Muscle of back (tissue), 11 donors: ENCODE results near the gene CCDC9B. TPM values are rescaled to one million over a fixed set of nuclear protein-coding genes. Genes with fewer than 3 reads are reported as not detected.

ENCODE experiments used
- DNase-seq, 3 donors: peaks; one replicate each; pipeline versions ENCODE4 v3.0.0 to v3.0.0-alpha.2; 2013
- polyA plus RNA-seq, 10 donors: library from polyadenylated mRNA; unstranded; fragments of 120-200 nt; gene quantifications; one replicate each; pipeline ENCODE4 v1.2.1, GENCODE V29; 2013; ENCODE audit not compliant: insufficient read length in 10 of 10

The CCDC9B gene
- polyA plus RNA-seq, 10 donors = 6.2 to 18.6 (median 13.0) TPM

DNA sequence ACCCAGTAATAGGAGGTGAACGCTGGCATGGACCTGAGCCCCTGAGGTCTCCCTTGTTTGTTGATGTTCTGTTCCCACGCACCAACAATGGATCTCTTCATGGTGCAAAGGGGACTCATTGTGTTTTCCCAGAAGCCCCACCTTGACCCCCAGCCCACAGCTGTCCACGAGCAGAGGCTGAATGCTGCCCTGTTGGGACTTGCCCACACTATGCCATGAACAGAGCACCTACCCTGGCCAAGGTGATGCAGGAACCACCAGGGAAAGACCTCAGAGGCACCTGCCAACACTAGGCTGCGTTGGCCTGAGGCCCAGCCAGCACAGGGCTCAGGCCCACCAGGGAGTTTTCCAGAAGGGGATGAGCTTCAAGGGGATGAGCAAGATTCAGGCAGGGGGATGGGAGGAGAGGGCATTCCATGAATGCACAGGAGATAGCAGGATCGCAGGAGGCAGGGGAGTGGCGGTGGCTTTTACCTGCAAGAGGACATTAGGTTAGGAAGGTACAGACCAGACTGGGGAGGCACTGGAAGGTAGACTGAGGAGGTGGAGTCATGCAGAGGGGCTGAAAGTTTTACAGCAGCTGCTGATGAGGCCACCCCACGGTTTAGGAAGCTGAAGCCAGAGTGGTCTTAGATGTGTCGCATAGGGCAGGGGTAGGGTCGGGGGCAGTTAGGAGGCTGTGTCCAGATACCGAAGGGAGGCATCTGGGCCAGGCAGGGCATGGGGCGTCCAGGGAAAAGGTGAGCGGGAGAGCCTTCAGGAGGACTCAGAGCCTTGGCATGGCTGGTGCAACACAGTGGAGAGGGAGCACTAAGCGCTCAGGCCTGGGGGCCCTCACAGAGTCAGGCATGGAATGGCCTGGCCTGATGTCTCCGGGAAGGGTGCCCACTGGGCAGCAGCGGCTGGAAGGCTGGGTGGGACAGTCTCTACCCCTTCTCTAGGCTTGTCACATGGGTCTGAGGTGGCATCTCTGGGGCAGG is 6.1 kb upstream of the CCDC9B start:
- no peak for DNase-seq

- no peak for DNase-seq
These were observed 5.3 kb upstream of the CCDC9B start for GRCh38 chr15:40345867-40346578.

- DNase-seq = no peak
These were observed 4.6 kb upstream of the CCDC9B start for GRCh38 chr15:40345225-40345866.

DNA sequence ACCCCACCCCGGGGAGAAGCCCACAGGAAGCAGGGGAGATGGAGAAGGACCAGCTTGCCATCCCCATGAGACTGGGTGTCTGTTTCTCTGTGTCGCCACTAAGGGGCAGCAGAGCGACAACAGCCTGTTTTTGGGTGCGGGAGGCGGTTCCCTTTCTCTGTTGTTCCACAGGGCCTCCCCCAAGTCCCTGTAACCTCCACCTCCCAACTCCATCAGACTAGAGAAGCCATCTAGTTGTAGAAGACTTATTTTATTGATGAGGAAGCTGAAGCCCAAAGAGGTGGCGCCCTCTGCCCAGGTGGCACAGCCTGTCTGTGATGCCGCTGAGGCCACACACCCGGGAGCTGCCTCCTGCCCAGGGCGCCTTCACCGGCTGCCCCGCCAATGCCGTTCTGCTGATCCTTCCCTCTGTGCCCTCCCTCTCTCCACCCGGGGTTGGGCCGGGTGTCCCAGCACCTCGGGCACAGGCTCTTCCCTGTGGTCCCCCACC is 3.9 kb upstream of the CCDC9B start:
- peak in 1 of 3 donors; percentile 54 for DNase-seq

DNA sequence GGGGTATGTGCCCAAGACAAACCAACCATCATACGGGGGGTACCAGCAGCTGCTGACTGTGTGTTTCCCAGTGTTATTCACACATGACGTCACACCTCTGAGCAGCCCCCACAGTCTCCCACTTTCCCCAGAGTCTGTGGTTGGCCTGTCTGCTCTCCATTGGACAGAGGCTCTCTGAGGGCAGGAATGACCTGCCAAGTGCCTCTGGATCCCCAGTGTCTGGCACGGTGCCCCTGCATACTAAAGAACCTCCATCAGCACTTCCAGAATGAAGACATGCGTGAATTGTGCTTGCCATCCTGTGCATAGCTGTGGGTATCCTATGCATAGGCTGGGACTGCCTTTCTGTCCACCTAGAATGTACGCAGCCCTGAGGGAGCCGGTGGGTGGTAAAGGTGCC is 3.5 kb upstream of the CCDC9B start:
- DNase-seq = no peak

DNA sequence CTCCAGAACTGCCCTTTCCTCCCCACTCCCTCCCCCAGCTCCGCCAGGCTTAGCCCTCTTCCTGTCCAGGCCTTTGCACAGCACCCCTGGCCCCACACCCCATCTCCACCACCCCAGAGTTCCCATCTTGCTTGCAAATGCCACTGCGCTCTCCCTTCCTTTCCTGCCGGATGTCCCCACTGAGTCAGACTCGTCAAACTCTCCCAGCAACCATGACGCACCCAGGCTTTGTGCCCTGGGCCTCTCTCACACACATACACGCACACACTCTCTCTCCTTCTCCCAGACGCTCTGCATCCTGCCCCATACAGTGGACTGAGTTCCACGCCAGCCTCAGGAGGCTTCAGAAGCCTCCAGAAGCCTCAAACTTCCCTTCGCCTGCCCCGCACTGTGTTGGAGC is 2.8 kb upstream of the CCDC9B start:
- DNase-seq = peak in 1 of 3 donors; percentile 79

- DNase-seq = no peak
These were observed 1.9 kb upstream of the CCDC9B start for GRCh38 chr15:40342416-40343320.

DNA sequence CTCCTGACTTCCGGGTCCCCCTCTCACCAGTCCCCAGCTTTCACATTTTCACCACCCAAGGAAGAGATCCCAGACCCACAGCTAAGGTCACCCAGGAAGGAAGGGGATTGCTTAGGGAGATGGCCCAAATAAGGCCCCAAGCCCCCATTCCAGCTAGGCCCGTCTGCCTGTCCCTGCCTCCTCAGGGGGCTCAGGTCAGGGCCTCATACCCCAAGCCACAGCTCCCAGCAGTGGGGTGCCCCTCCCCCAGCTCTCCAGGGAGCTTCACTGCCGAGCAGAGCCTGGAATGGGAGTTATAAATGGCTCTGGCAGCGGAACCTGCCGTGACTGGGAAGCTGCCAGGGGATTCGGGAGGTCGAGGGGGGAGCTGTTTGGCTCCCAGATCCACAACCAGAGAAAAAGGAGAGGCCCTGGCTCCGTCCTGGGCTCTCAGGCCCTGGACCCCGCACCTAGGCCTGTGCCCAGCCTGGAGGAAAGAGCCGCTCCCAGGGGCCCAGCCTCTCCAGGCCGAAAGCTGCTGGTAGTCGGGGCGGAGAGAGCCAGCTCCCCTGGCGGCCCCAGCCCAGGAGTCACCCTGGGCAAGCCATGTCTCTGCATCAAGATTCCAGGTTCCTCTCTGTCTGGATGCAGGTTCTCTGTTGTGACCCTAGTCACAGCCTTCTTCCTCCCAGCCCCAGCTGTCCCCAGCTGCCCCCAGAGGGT is 550 bp downstream of the CCDC9B start:
- peak; percentile 63 to 81 (median 81) for DNase-seq

GRCh38 chr15:40339621-40339945 is 1.2 kb downstream of the CCDC9B start:
- no peak for DNase-seq

- DNase-seq = peak in 1 of 3 donors; percentile 73
These were observed 1.7 kb downstream of the CCDC9B start for GRCh38 chr15:40338921-40339620.

DNA sequence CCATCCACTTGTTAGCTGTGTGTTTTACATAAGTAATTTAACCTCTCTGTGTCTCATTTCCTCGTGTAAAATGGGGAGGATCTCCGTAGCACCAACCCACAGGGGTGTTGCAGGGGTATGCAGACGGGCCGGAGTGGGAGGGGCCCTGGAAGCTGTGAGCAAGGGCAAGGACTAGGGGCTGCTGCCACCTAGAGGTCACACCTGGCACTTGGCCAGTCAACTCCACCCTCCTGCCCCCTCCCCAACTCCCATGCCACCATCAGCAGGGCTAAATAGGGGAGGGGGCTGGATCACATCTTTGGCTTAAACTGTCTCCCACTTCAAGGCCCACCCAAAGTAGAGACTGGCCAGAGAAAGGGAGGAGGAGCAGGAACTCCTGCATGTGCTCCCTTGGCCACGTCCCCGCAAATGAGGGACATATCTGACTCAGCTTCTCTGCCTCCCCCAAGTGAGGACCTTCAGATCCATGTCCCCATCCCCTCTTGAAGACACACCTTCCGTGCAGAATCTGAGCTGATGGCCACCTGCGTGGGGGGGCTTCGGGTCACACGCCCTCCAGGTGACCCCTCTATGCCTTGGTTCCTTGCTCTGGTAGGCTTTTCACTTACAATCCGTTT is 2.6 kb downstream of the CCDC9B start:
- peak in 1 of 3 donors; percentile 70 for DNase-seq

GRCh38 chr15:40337597-40337996 is 3.1 kb downstream of the CCDC9B start:
- DNase-seq = peak in 1 of 3 donors; percentile 44

DNA sequence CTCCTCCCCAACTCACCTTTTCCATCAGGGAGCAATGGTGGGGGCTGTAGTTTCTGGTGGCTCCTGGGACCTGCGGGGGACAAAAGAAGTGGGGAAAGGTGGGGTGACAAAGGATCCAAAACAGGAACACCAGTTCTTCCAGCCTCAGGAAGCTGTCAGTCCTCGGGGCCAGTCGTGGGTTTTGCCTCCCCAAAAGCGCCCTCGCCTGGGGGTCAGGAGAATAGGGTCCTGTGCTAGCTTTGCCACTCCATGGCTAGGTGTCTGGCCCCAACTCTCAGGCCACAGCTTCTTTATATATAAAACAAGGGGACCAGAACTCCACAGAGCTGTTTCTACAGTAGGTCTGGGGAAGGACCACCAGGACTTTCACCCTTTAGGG is 4.0 kb downstream of the CCDC9B start:
- DNase-seq = no peak

- DNase-seq = no peak
These were observed 4.6 kb downstream of the CCDC9B start for GRCh38 chr15:40335938-40336743.

GRCh38 chr15:40334941-40335795 is 5.6 kb downstream of the CCDC9B start:
- no peak for DNase-seq

DNA sequence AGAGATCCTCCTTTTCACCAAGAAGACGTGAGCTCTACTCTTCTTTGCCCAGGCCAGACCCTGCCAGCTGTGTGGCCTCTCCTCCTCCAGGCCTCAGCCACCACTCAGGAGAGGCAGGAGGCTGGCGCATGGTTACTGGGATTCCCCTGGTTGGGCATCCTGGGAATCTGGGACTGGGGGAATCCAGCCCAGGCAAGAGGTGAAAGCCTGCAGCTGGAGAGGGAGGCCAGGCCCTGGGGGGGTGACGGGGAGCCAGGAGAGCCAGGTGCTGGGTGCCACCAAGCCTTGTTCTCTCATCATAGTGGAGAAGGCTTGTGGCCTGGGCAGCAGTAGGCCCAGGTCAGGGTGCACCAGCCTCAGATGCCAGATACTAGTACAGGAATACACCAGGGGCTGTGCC is 6.2 kb downstream of the CCDC9B start:
- DNase-seq = no peak

DNA sequence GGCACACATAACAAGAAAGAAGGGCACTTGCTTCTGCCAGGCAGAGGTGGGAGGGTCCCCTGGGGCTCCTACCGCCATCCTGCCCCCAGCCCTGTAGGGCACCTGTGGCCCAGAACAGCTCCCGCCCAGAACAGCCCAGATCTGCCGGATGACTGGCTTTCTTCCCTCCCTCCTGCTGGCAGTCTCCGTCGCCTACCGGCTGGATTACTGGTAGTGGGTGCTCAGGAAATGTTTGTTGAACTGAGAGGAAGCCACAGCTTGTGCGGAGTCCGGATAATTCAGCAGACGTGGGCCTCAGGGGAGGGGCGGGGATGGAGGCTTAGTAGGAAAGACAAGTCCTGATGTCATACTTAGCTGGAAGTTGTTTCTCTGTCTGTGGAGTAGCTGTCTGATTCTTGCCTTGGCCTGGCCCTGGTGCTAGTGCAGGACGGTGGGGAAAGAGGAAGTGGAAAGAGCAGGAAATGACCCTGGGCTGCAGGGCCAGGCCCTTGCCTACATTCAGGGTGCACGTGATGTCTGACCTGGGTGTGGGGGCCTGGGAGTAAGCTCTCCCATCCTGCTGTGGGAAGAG is 6.7 kb downstream of the CCDC9B start:
- peak; percentile 59 to 89 (median 71) for DNase-seq
